ENCODE results near the gene MMP27. TPM values are rescaled to one million over a fixed set of nuclear protein-coding genes. Genes with fewer than 3 reads are reported as not detected.
"Not testable (repeated sequence)": the region's sequence is repeated elsewhere in the genome, so short reads cannot be mapped to it uniquely, and the experiment has no call there.

The MMP27 gene, protein sequence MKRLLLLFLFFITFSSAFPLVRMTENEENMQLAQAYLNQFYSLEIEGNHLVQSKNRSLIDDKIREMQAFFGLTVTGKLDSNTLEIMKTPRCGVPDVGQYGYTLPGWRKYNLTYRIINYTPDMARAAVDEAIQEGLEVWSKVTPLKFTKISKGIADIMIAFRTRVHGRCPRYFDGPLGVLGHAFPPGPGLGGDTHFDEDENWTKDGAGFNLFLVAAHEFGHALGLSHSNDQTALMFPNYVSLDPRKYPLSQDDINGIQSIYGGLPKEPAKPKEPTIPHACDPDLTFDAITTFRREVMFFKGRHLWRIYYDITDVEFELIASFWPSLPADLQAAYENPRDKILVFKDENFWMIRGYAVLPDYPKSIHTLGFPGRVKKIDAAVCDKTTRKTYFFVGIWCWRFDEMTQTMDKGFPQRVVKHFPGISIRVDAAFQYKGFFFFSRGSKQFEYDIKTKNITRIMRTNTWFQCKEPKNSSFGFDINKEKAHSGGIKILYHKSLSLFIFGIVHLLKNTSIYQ
- total RNA-seq (not detected), polyA plus RNA-seq (not detected)
- long read RNA-seq, donor 1 = 0 reads
- long read RNA-seq, donor 2 = 0 reads
- long read RNA-seq, donor 3 = 0 reads

DNA sequence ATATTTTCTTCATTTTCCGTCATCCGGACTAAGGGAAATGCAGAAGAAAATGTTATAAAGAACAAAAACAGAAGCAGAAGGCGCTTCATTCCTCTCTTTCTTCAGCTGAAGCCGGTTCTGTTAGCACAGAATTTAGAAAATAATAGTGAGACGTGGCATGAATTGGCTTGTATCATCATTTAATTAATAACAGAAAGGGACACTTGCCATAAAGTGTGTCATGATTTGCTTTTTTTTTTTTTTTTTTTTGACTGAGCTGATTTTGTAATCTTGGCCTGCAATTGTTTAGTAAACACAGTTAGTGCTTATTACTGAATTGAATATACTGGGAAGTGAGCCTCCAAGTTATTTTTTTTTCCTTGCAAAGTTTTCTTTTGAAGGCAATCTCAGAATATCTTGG is at the start of gene MMP27:
MMP27 (minus strand) TSS at position 144 of the 400 bp plus-strand sequence; CDS start at position 89, 55 bp downstream.
- intact Hi-C loops (cut with DNase I) = no loop called here
- TF ChIP-seq, protein P1, sequence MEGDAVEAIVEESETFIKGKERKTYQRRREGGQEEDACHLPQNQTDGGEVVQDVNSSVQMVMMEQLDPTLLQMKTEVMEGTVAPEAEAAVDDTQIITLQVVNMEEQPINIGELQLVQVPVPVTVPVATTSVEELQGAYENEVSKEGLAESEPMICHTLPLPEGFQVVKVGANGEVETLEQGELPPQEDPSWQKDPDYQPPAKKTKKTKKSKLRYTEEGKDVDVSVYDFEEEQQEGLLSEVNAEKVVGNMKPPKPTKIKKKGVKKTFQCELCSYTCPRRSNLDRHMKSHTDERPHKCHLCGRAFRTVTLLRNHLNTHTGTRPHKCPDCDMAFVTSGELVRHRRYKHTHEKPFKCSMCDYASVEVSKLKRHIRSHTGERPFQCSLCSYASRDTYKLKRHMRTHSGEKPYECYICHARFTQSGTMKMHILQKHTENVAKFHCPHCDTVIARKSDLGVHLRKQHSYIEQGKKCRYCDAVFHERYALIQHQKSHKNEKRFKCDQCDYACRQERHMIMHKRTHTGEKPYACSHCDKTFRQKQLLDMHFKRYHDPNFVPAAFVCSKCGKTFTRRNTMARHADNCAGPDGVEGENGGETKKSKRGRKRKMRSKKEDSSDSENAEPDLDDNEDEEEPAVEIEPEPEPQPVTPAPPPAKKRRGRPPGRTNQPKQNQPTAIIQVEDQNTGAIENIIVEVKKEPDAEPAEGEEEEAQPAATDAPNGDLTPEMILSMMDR (IDR thresholded peaks at IDR 0.05) = no peak
- ATAC-seq (no peak), DNase-seq (no peak)
- H3K4me3 ChIP-seq = no peak within 1 kb of the TSS
- H3K27ac ChIP-seq = no peak within 1 kb of the TSS
- H3K36me3 ChIP-seq = no peaks in the 10 kb centered on the region
- 73 to 83% methylated on average over 5 of the region's 5 CpGs for WGBS, 2 donors
- H3K9me3 ChIP-seq = no peaks in the 10 kb centered on the region
- H3K27me3 ChIP-seq = no peaks in the 10 kb centered on the region
- peaks cover 0 to 14% (median 0%) of the 10 kb centered on the region in 9 donors for H3K4me1 ChIP-seq

DNA sequence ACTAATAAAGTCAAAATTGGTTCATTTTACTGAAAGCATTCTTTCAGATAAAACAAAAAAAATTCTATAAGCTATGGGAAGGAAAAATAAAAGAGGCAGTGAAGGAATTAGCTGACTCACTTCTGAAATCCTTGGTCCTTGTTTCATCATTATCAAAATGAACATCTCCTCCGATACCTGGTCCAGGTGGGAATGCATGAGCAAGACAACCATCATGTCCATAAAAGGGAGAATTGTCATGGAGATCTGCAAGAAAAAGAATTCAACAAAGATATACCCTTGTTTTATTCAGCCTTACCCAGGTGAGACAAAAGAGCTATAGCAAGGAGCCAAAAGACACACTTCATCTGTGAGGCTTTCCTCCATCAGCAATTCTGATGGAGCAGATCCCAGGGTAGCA is 47.7 kb upstream of the MMP27 start:
- Histone ChIP-seq H3K27me3 (peaks cover 0 to 84% (median 0%) of the 10 kb centered on the region in 7 donors), H3K9me3 (peaks cover 0 to 9% (median 0%) of the 10 kb centered on the region in 11 donors), H3K36me3 (no peaks in the 10 kb centered on the region), H3K27ac (no peak overlapping the region), H3K4me1 (peaks cover 0 to 7% (median 0%) of the 10 kb centered on the region in 9 donors), H3K4me3 (no peak overlapping the region)
- intact Hi-C loops (cut with DNase I) = no loop called here
- TF ChIP-seq, protein P1 (IDR thresholded peaks at IDR 0.05) = no peak
- ATAC-seq = no peak
- 89 to 100% methylated on average over 1 of the region's 1 CpG for WGBS, 2 donors
- DNase-seq = no peak

DNA sequence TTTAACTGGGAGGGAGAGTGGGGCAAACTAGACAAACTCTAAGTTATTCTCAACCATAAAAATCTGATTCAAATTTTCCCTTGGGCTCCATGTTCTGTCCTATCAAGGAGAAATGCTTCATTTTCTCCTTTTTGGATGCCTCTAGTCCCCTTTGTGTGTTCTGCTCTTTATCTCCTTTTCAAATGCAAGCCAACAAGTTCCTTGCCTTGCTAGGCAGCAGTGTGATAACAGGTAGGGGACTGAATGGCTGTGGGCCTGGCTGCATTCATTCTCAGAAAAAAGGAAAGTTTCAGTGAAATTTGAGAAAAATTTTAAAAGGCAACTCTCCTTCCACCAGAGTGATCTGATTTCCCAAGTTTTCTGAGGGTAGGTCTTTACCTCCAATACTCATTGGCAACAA is 46.1 kb upstream of the MMP27 start:
- Histone ChIP-seq H3K9me3 (peaks cover 0 to 17% (median 0%) of the 10 kb centered on the region in 11 donors), H3K27me3 (peaks cover 0 to 77% (median 0%) of the 10 kb centered on the region in 7 donors), H3K27ac (no peak overlapping the region), H3K4me3 (no peak overlapping the region), H3K36me3 (no peaks in the 10 kb centered on the region), H3K4me1 (no peaks in the 10 kb centered on the region)
- ATAC-seq = no peak
- TF ChIP-seq, protein P1 (IDR thresholded peaks at IDR 0.05) = no peak
- intact Hi-C loops (cut with DNase I) = no loop called here
- no peak for DNase-seq

DNA sequence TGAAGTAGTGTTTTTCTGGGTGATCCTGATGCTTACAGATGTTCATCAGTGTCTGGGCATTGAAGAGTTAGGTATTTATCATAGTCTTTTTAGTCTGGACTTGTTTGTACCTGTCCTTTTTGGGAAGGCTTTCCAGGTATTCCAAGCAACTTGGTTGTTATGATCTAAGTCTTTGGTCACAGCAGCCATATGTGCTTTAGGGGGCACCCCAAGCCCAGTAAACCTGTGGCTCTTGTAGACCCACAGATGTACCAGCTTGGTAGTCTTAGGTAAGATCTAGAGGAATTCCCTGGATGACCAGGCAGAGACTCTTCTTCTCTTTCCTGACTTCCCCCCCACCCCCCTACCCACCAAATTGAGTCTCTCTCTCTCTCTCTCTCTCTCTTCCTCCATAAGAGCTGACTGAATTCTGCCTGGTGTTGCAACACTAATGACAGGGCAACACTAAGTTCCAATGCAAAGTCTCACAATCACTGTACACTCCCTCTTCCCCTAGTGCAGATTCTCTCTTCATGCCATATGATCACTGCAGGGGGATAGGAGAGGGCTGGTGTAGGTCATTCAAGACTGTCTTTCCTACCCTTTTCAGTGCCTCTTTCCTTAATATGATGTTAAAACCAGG is 43.6 kb upstream of the MMP27 start:
- H3K4me1 ChIP-seq = no peaks in the 10 kb centered on the region
- H3K36me3 ChIP-seq = no peaks in the 10 kb centered on the region
- no peak for DNase-seq
- peaks cover 0 to 17% (median 0%) of the 10 kb centered on the region in 11 donors for H3K9me3 ChIP-seq
- no peak overlapping the region for H3K4me3 ChIP-seq
- intact Hi-C loops (cut with DNase I) = no loop called here
- no peak overlapping the region for H3K27ac ChIP-seq
- peaks cover 0 to 55% (median 0%) of the 10 kb centered on the region in 7 donors for H3K27me3 ChIP-seq
- TF ChIP-seq, protein P1 (IDR thresholded peaks at IDR 0.05) = no peak
- no peak for ATAC-seq

DNA sequence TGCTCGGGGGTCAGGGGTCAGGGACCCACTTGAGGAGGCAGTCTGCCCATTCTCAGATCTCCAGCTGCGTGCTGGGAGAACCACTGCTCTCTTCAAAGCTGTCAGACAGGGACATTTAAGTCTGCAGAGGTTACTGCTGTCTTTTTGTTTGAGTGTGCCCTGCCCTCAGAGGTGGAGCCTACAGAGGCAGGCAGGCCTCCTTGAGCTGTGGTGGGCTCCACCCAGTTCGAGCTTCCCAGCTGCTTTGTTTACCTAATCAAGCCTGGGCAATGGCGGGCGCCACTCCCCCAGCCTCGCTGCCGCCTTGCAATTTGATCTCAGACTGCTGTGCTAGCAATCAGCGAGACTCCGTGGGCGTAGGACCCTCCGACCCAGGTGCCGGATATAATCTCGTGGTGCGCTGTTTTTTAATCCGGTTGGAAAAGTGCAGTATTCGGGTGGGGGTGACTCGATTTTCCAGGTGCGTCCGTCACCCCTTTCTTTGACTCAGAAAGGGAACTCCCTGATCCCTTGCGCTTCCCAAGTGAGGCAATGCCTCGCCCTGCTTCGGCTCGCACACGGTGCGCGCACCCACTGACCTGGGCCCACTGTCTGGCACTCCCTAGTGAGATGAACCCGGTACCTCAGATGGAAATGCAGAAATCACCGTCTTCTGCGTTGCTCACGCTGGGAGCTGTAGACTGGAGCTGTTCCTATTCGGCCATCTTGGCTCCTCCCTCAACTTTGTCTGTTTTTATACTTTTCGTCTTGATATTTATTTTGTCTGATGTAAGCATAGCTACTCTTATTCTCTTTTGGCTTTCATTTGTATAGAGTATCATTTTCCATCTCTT is 41.4 kb upstream of the MMP27 start:
- DNase-seq; intact Hi-C loops (cut with DNase I); H3K36me3 ChIP-seq; H3K4me3 ChIP-seq; H3K4me1 ChIP-seq; H3K27ac ChIP-seq; ATAC-seq: not testable (repeated sequence)
- H3K27me3 ChIP-seq = peaks cover 0 to 35% (median 0%) of the 10 kb centered on the region in 7 donors
- WGBS, 2 donors = 79 to 80% methylated on average over 28 to 32 of the region's 32 CpGs
- H3K9me3 ChIP-seq = peaks cover 0 to 20% (median 0%) of the 10 kb centered on the region in 11 donors
